K562 (cell line): ENCODE data around the gene TPSAB1. TPM values are rescaled to one million over a fixed set of nuclear protein-coding genes. Genes with fewer than 3 reads are reported as not detected.

Experiments used
- ATF2 ChIP-seq: sonication (generic); formaldehyde crosslinking; IDR thresholded peaks from 2 replicates; pipeline ENCODE4 v1.8.1; 2022; ENCODE audit warnings: missing genetic modification reagents
- CEBPB ChIP-seq: fragments of 450-650 bp; IDR thresholded peaks from 2 replicates; pipeline ENCODE4 v1.6.1; 2016; ENCODE audit warnings: missing genetic modification characterization, missing compliant biosample characterization
- CTBP1 ChIP-seq: fragments of 450-650 bp; IDR thresholded peaks from 2 replicates; pipeline ENCODE4 v1.6.1; 2016; ENCODE audit warnings: borderline replicate concordance
- CXXC5 ChIP-seq: fragments of 250-450 bp; sonication (Bioruptor Pico); IDR thresholded peaks from 2 replicates; pipeline ENCODE4 v1.8.0; 2022; ENCODE audit warnings: inconsistent platforms, mild to moderate bottlenecking, moderate library complexity
- EGR1 ChIP-seq: fragments of 450-650 bp; conservative IDR thresholded peaks from 2 replicates; pipeline ENCODE4 v1.6.1; 2017; ENCODE audit warnings: mild to moderate bottlenecking
- FOXJ3 ChIP-seq: sonication (generic); formaldehyde crosslinking; IDR thresholded peaks from 2 replicates; pipeline ENCODE4 v1.4.0; 2020; ENCODE audit warnings: mild to moderate bottlenecking, missing genetic modification reagents
- HCFC1 ChIP-seq: IDR thresholded peaks from 2 replicates; pipeline ENCODE4 v1.6.1; 2012; ENCODE audit warnings: low read depth, low read length, improper control_type of control experiment
- HDAC1 ChIP-seq, 2 experiments: fragments of 450-650 bp; IDR thresholded peaks; 2 replicates each; pipeline ENCODE4 v1.6.1; 2016 to 2017; ENCODE audit warnings: inconsistent platforms in 1 of 2, mild to moderate bottlenecking in 1 of 2, moderate library complexity in 1 of 2
- HOXB6 ChIP-seq: fragments of 250-450 bp; sonication (Bioruptor Pico); IDR thresholded peaks from 2 replicates; pipeline ENCODE4 v1.5.1; 2022; ENCODE audit warnings: mild to moderate bottlenecking, borderline replicate concordance
- JUNB ChIP-seq: fragments of 450-650 bp; formaldehyde crosslinking; conservative IDR thresholded peaks from 2 replicates; pipeline ENCODE4 v1.4.0; 2020; ENCODE audit warnings: mild to moderate bottlenecking
- MAZ ChIP-seq, 2 experiments: fragments of 450-650 bp in 1 of 2; sonication (generic) in 1 of 2; formaldehyde crosslinking; IDR thresholded peaks in 1 of 2; conservative IDR thresholded peaks in 1 of 2; 2 replicates each; pipeline versions ENCODE4 v1.4.0 to v1.5.0; 2020; ENCODE audit warnings: mild to moderate bottlenecking in 1 of 2, missing genetic modification reagents in 1 of 2
- MEF2A ChIP-seq: IDR thresholded peaks from 2 replicates; pipeline ENCODE4 v1.6.1; 2011; ENCODE audit warnings: low read depth, mild to moderate bottlenecking, low read length, moderate library complexity; ENCODE audit not compliant: control insufficient read depth
- MTA2 ChIP-seq: fragments of 450-650 bp; IDR thresholded peaks from 2 replicates; pipeline ENCODE4 v1.6.1; 2016; ENCODE audit warnings: low read depth
- MTA3 ChIP-seq: fragments of 450-650 bp; formaldehyde crosslinking; IDR thresholded peaks from 2 replicates; pipeline ENCODE4 v1.6.1; 2017; ENCODE audit warnings: mild to moderate bottlenecking, borderline replicate concordance
- POLR2G ChIP-seq: fragments of 200-400 bp; formaldehyde crosslinking; IDR thresholded peaks from 2 replicates; pipeline ENCODE4 v1.6.1; 2017; ENCODE audit warnings: low read depth, mild to moderate bottlenecking, antibody characterized with exemption, low read length, moderate library complexity
- PYGO2 ChIP-seq: fragments of 450-650 bp; IDR thresholded peaks from 2 replicates; pipeline ENCODE4 v1.6.1; 2016; ENCODE audit warnings: mild to moderate bottlenecking, missing genetic modification characterization, moderate library complexity, missing compliant biosample characterization
- SMAD4 ChIP-seq: fragments of 250-450 bp; sonication (Bioruptor Pico); conservative IDR thresholded peaks from 2 replicates; pipeline ENCODE4 v1.8.0; 2021; ENCODE audit warnings: inconsistent platforms, mild to moderate bottlenecking, moderate library complexity
- SNAPC5 ChIP-seq: fragments of 250-450 bp; sonication (Bioruptor Pico); IDR thresholded peaks from 2 replicates; pipeline ENCODE4 v1.8.0; 2021; ENCODE audit warnings: moderate library complexity, mild to moderate bottlenecking, inconsistent platforms
- ZBTB9 ChIP-seq: fragments of 450-650 bp; formaldehyde crosslinking; IDR thresholded peaks from 2 replicates; pipeline ENCODE4 v1.4.0; 2020; ENCODE audit warnings: mild to moderate bottlenecking, moderate library complexity
- ZFX ChIP-seq: sonication (generic); formaldehyde crosslinking; IDR thresholded peaks from 2 replicates; pipeline ENCODE4 v1.8.0; 2022; ENCODE audit warnings: mild to moderate bottlenecking, missing genetic modification reagents, moderate library complexity
- ZMIZ1 ChIP-seq, 2 experiments: fragments of 150-350 bp in 1 of 2; IDR thresholded peaks; 2 replicates each; pipeline ENCODE4 v1.6.1; 2012 to 2016; ENCODE audit warnings: low read depth in 2 of 2, low read length in 2 of 2, mild to moderate bottlenecking in 1 of 2, moderate library complexity in 1 of 2
- ZNF134 ChIP-seq: fragments of 250-450 bp; sonication (Bioruptor Pico); conservative IDR thresholded peaks from 2 replicates; pipeline ENCODE4 v1.4.0; 2020
- ZNF830 ChIP-seq: fragments of 250-450 bp; sonication (Bioruptor Pico); IDR thresholded peaks from 2 replicates; pipeline ENCODE4 v1.5.0; 2021; ENCODE audit warnings: mild to moderate bottlenecking
- polyA plus RNA-seq, 8 experiments: library from polyadenylated mRNA; depleted of rRNA in 4 of 8; stranded (reverse) in 5 of 8; unstranded in 3 of 8; fragments of >200 nt; fragmentation: Nextera tagmentation in 2 of 8; fragmentation: Illumina TruSeq in 1 of 8; extraction: Ambion mirVana in 2 of 8; extraction: Trizol in 1 of 8; gene quantifications; 2 replicates each; pipeline versions ENCODE4 v1.2.1 to v1.2.3, GENCODE V29; 2011 to 2014; ENCODE audit warnings: inconsistent platforms in 1 of 8, missing spikeins in 1 of 8
- total RNA-seq, 7 experiments: library from RNA; depleted of rRNA in 6 of 7; stranded (reverse); fragments of >200 nt in 6 of 7; fragmentation: Illumina TruSeq in 2 of 7; extraction: Trizol in 2 of 7; gene quantifications; 2 replicates each; pipeline versions ENCODE4 v1.2.1 to v1.2.3, GENCODE V29; 2011 to 2021; ENCODE audit warnings: low replicate concordance in 1 of 7

TPSAB1 gene
- total and polyA plus RNA-seq, 9 of the 15 experiments (the other 6 are each of a cell fraction or from before 2014, with no cell fraction given), result not detected

- TF ChIP-seq JUNB (CRISPR knock-in tag) (no peak), ZNF134 (CRISPR knock-in tag) (no peak), POLR2G (0 out of 2 replicates have a peak, but pooled peaks have one; percentile 25), HDAC1 (IDR thresholded peaks at IDR 0.05) (0 out of 4 replicates have a peak, but pooled peaks of 1 of the 2 experiments have one; percentile 30), MEF2A (no peak), CEBPB (tag) (no peak), MAZ (CRISPR knock-in tag; conservative IDR thresholded peaks at IDR 0.05 in 1 of 2, IDR thresholded peaks at IDR 0.05 in 1 of 2) (peak; percentile 18 to 35; a peak in 1 of 4 replicates), ZMIZ1 (IDR thresholded peaks at IDR 0.05; ENCODE audit: low read depth in 2 of 2, low read length in 2 of 2) (no peak), MTA3 (0 out of 2 replicates have a peak, but pooled peaks have one; percentile 64), ZBTB9 (CRISPR knock-in tag) (no peak), ATF2 (CRISPR knock-in tag) (0 out of 2 replicates have a peak, but pooled peaks have one; percentile 39), ZNF830 (CRISPR knock-in tag) (no peak), SNAPC5 (CRISPR knock-in tag) (no peak), HOXB6 (CRISPR knock-in tag) (no peak), CXXC5 (CRISPR knock-in tag) (peak; percentile 45; the same call in 1 of the 2 replicates), EGR1 (peak; percentile 75), SMAD4 (CRISPR knock-in tag) (no peak), MTA2 (no peak), FOXJ3 (CRISPR knock-in tag) (no peak), CTBP1 (peak; percentile 21; the same call in 1 of the 2 replicates), ZFX (CRISPR knock-in tag) (0 out of 2 replicates have a peak, but pooled peaks have one; percentile 16), HCFC1 (peak; percentile 22; the same call in 1 of the 2 replicates), PYGO2 (tag) (no peak)
Observed at GRCh38 chr16:1193143-1193824, 47.2 kb upstream of the TPSAB1 start (continued).
